ENCODE data around the gene RNF32. TPM values are rescaled to one million over a fixed set of nuclear protein-coding genes. Genes with fewer than 3 reads are reported as not detected.

RNF32 gene
- total RNA-seq, 1 experiment from 2014 or later: 1.6 TPM

GRCh38 chr7:156669035-156669828 lies 28.7 kb downstream of the RNF32 start:
- no TSS peak for BruUV-seq (replicated peaks)
- no peaks in the 10 kb centered on the region for H3K27me3 Mint-ChIP-seq (ENCODE audit: unreplicated experiment)
- H3K4me1 Mint-ChIP-seq (ENCODE audit: low read depth, unreplicated experiment): no peaks in the 10 kb centered on the region
- no peak overlapping the region for H3K4me3 Mint-ChIP-seq (ENCODE audit: low read depth, unreplicated experiment)
- no peaks in the 10 kb centered on the region for H3K9me3 Mint-ChIP-seq (ENCODE audit: low read depth, unreplicated experiment)
- no peak for DNase-seq
- no peak overlapping the region for H3K27ac Mint-ChIP-seq (ENCODE audit: unreplicated experiment)
- intact Hi-C loops (cut with micrococcal nuclease; ENCODE audit: unreplicated experiment): no loop called here
- no peaks in the 10 kb centered on the region for H3K36me3 Mint-ChIP-seq (ENCODE audit: insufficient read depth, unreplicated experiment)
- CTCF ChIA-PET: no interaction called here
- no peak for TF ChIP-seq CTCF (IDR thresholded peaks at IDR 0.05; ENCODE audit: unreplicated experiment)

DNA sequence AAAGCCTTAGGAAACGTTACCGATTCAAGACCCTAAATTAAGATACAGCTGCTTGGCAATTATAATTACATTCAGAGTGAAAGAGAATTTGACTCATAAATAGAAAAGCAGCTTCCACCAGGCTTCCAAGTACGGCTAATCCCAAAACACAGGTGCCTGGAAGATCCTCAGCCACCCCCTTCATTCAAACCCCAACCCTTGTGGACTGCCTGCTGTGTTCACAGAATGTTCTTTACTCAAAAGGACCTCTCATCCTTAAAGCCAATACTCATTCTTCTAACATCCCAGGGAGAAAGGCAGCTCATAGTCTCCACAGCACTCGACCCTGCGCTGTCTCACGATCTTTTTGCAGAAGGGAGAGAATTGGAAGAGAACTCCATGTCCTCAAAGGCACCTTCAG lies 32.9 kb downstream of the RNF32 start:
- Mint-ChIP-seq H3K27ac (ENCODE audit: unreplicated experiment) (no peak overlapping the region), H3K9me3 (ENCODE audit: low read depth, unreplicated experiment) (no peaks in the 10 kb centered on the region), H3K4me3 (ENCODE audit: low read depth, unreplicated experiment) (no peak overlapping the region), H3K27me3 (ENCODE audit: unreplicated experiment) (no peaks in the 10 kb centered on the region), H3K36me3 (ENCODE audit: insufficient read depth, unreplicated experiment) (no peaks in the 10 kb centered on the region), H3K4me1 (ENCODE audit: low read depth, unreplicated experiment) (no peaks in the 10 kb centered on the region)
- BruUV-seq (replicated peaks): no TSS peak
- no peak for DNase-seq
- CTCF ChIA-PET: no interaction called here
- no peak for TF ChIP-seq CTCF (IDR thresholded peaks at IDR 0.05; ENCODE audit: unreplicated experiment)
- intact Hi-C loops (cut with micrococcal nuclease; ENCODE audit: unreplicated experiment): no loop called here

DNA sequence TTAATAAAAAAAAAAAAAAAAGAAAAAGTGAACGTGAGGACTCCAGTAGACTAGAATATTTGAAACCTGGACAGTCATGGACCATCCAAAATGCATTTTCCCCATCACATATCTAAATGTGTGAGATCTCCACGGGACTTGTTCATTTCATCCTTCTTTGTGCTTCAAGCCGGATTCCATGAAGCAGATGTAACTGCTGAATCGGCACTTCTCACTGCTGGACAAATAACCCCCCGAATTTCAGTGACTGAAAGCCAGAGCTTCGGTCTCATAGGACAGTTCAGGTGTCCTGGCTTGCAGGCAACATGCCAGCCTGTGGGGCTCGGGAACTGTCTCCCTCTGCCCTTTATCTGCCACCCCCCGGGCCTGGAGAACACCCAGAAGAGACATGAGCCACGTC lies 33.3 kb downstream of the RNF32 start:
- no TSS peak for BruUV-seq (replicated peaks)
- no peak for DNase-seq
- no peak overlapping the region for H3K27ac Mint-ChIP-seq (ENCODE audit: unreplicated experiment)
- no peaks in the 10 kb centered on the region for H3K27me3 Mint-ChIP-seq (ENCODE audit: unreplicated experiment)
- intact Hi-C loops (cut with micrococcal nuclease; ENCODE audit: unreplicated experiment): no loop called here
- CTCF ChIA-PET: no interaction called here
- no peak overlapping the region for H3K4me3 Mint-ChIP-seq (ENCODE audit: low read depth, unreplicated experiment)
- H3K9me3 Mint-ChIP-seq (ENCODE audit: low read depth, unreplicated experiment): no peaks in the 10 kb centered on the region
- no peaks in the 10 kb centered on the region for H3K36me3 Mint-ChIP-seq (ENCODE audit: insufficient read depth, unreplicated experiment)
- H3K4me1 Mint-ChIP-seq (ENCODE audit: low read depth, unreplicated experiment): no peaks in the 10 kb centered on the region
- TF ChIP-seq CTCF (IDR thresholded peaks at IDR 0.05; ENCODE audit: unreplicated experiment): no peak

DNA sequence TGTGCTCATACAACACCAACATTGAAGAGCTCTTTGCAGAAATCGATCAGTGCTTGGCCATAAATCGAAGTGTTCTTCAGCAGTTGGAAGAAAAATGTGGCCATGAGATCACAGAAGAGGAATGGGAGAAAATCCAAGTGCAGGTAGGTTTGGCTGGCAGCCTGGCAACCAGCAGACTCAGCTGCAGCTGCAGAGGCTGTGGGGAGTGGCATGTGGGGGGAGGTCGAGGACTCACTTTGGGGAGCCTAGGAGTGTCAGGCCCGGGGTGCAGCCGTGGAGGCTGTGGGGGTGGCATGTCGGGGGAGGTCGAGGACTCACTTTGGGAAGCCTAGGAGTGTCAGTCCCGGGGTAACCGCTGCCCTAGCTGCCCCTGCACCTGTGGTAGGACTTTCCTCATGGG lies 35.1 kb downstream of the RNF32 start:
- CTCF ChIA-PET: no interaction called here
- BruUV-seq (replicated peaks): no TSS peak
- Mint-ChIP-seq H3K4me3 (ENCODE audit: low read depth, unreplicated experiment) (no peak overlapping the region), H3K36me3 (ENCODE audit: insufficient read depth, unreplicated experiment) (no peaks in the 10 kb centered on the region), H3K9me3 (ENCODE audit: low read depth, unreplicated experiment) (no peaks in the 10 kb centered on the region), H3K4me1 (ENCODE audit: low read depth, unreplicated experiment) (no peaks in the 10 kb centered on the region), H3K27me3 (ENCODE audit: unreplicated experiment) (no peaks in the 10 kb centered on the region), H3K27ac (ENCODE audit: unreplicated experiment) (no peak overlapping the region)
- no peak for DNase-seq
- intact Hi-C loops (cut with micrococcal nuclease; ENCODE audit: unreplicated experiment): no loop called here
- TF ChIP-seq CTCF (IDR thresholded peaks at IDR 0.05; ENCODE audit: unreplicated experiment): no peak

All from Calu3 (cell line).